NCI-H2171 treated with DMSO at 0.1 percent for 48 hours (cell line): ENCODE results near the gene TBL1XR1.

Experiments used
- DNase-seq: peaks from one replicate; lab custom pipeline; 2025; lab: John Stamatoyannopoulos, UW

TBL1XR1 gene

DNA sequence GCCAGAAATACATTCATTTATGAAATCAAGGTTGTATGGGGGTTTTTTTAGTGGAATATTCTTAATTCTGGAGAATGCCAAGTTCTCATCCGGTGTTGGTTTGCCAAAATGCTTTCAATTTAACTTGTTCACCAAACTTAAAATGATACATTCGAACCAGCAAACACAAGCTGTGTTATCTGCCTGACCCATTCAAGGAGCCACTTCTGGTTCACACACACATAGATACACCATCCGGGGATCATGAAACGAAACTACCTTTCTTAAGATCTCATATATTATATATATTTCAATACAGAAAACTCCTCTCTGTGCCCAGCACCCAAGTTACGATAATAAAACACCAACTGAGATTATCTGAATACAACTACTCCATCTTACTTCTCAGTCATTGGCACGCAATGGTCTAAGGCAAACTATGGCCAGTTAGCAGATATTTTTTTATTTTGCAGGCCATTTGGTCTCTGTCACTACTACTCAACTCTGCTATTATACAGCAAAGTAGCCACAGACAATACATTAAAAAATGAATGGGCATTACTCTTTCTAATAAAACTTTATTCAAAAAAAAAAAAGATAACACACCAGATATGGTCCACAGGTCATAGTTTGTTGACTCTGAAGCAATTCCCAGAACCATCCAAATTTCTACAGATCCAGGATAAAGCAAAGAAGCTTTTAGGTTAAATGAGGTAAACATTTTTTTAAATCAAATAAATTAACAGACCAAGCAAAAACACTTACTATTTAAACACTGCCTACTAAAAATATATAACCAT, 89.6 kb downstream of the TBL1XR1 start:
- no peak for DNase-seq

DNA sequence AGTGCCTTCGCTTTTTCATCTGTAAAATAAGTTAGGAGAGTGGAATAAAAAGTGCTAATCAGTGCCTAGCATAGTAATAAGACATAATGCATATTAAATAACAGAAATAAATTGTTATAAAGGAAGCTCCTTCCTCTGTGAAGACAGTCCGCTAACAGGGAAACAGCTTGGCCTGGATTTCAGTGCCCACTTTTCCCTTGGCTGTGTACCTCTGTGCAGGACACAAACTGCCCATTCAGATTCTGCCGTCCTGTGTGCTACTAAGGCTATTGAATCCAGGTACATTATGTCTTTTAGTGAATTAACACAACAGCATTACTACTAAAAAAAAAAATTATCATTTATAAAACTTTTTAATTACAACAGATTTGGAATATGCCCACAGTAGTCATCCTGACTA, 90.7 kb downstream of the TBL1XR1 start:
- no peak for DNase-seq

DNA sequence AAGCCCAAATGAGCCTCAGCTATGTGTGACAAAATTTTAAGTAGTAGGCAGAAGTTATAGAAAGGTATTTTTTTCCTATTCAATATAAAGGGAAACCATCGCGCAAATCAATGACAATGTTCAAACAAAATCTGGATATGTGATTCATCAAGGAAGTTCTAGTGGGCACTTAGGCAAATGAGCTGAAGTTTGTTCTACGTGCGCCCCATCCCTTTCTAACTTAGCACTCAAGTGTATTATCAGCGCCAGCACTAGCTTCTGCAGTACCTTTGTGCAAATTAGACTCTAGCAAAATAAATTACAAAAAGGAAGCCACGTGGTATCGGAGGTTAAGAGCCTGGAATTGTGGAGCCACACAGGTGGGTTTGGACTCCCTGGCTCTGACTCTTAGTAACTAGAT, 91.1 kb downstream of the TBL1XR1 start:
- DNase-seq, result no peak

DNA sequence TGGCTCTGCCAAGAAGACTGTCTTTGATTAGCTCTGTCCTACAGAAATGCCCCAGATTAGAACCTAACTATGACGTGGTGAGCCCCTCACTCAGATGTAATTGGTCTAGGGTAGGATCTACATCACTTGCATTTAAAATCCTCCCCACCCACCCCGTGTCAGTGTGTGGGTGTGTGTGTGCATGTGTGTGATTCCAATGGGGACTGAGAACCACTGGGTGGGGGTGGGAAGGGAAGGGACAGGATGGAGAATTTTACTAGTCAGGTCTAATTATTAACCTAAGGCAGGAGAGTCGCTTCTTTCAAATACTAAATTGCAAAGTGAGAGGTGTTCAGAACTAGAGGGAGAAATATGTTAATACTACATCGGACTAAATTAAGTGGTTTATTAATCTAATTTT, 91.7 kb downstream of the TBL1XR1 start:
- no peak for DNase-seq

DNA sequence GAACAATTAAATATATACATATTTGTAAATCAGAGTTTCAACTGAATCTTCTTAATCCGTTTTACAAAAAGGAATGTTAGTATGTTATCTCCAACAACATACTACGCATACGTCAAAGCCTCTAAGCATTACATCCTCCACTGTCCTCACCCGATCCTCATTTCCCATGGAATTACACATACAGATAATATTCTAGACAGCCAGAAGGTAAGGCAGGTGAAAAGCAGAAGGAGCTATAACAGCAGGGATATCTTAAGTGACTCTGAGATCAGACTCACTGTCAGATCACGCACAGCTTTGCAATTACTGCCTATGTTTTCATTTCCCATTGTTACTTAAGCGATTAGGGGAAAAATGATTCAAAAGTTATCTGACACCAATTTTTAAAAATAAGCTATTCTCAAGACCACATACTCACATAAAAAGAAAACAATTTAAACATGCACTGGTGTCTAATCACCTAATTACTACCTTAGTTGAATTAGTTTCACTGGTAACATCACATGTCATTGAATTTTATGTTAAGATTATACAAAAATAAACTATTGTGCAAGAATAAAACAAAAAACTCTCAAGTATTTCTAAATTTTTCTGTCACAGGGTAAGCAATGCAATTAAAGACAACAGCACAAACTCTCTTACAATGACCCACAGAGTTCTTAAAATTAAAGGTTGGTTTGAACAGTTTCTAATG, 92.8 kb downstream of the TBL1XR1 start:
- peak; percentile 23 for DNase-seq

DNA sequence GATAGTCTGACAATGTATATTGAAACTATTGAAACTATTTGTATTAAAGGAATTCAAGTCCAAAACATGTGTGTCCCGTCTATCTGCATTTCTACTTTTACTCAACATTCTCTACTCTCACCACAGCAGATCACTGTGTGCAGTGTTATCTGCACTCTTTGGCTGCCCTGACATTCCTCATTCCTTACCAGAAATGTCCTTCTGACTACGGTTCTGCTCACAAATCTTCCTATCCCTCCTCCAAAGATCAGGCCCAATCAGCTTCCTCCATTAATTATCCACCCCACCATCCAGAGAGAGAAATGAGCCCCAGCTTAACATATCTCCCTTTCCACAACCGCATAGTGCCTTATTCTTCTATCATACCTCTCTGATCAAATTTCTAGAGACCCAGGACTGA, 94.7 kb downstream of the TBL1XR1 start:
- DNase-seq, result no peak

DNA sequence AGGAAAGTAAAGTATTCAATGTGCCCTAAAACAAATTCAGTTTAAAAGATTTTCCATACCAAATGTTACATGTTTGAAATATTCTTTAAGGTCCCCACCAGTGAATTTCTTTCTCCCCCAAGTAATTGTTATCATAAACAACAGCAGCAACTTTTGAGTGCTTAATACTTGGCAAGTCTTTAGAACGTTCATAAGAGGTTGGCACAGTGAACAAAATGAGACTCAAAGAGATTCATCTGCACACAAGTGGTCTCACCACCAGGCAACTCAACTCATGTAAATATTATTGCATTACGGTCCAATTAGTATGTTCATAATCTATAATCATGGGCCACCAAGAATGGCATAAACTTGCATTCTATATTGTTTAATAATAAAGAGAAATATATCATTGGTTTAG, 98.7 kb downstream of the TBL1XR1 start:
- DNase-seq, result no peak

DNA sequence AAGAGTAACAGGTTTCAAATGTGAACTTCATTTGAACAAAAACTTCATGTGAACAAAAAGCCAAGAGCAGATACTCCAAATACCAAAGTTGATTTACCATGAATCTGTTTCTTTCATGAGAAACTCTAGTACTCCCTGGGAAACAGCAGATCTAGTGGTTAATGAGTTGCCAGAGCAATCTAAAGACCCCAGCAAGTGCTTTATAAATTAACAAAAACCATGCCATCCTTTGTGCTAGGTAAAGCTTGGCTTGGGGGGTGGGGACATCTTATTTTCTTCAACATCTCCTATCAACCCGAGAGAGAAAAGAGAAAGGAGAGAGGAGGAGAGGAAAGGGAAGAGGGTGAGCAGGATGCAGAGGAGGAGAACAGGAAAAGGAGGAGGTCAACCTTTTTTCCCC, 100.7 kb downstream of the TBL1XR1 start:
- no peak for DNase-seq

DNA sequence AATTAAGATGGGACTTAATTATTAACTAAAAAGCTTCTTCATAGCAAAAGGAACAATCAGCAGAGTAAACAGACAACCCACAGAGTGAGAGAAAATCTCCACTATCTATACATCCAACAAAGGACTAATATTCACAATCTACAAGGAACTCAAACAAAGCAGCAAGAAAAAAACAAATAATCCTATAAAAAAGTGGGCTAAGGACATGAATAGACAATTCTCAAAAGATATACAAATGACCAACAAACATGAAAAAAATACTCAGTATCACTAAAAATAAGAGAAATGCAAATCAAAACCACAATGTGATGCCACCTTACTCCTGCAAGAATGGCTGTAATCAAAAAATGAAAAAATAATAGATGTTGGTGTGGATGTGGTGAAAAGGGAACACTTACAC, 103.3 kb downstream of the TBL1XR1 start:
- DNase-seq, result no peak

DNA sequence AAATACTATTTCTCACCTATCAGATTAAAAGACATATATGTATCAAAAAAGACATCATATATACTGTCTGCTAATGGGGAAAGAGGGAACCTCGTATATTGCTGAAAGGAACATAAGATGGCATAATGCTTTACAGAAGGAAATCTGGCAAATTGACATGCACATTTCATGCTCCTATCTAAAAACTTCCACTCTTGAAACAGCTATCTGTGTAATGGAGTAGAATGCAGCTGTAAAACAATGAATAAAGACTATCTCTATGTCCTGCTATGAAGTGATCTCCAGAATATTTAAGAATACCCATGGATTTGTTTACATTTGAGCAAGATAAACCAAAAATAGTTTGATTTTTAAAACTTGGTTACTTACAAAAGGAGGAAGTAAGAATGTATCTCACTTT, 107.4 kb downstream of the TBL1XR1 start:
- DNase-seq, result no peak

DNA sequence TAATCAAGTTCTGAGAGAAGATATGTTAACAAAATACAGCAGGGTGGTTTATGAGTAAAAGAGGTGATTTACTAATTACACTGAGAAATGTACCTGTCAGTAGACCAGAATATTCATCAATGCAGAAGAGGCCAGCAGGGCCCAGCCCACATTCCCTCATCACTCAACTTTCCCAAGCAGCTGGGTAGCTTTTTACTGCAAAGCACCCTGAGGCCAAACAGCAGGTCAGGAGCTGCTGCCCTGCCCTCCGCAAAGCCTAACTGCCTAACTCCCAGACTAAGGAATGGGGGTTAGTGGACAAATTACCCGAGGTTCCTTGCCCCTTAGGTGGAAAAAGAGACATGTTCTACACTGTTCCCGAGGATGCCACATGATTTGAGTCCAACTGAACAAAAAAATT, 108.2 kb downstream of the TBL1XR1 start:
- no peak for DNase-seq

DNA sequence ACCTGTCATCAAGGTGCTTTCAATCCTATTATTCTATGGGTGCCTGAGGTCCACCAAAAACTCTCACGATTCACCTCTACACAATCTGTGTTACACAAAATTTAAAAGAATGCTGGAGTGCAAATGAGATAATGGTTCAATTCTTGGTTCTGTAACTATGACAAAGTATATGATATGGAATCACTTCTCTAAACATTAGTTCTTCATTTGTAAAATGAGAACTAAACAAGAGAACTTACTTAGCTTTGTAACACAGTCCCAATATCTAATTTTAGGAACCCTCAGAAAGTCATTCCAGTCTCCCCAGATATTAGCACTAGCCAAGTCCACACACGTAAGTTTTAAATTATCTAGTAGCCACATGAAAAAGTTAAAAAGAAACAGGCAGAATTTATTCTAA, 111.5 kb downstream of the TBL1XR1 start:
- DNase-seq, result no peak

DNA sequence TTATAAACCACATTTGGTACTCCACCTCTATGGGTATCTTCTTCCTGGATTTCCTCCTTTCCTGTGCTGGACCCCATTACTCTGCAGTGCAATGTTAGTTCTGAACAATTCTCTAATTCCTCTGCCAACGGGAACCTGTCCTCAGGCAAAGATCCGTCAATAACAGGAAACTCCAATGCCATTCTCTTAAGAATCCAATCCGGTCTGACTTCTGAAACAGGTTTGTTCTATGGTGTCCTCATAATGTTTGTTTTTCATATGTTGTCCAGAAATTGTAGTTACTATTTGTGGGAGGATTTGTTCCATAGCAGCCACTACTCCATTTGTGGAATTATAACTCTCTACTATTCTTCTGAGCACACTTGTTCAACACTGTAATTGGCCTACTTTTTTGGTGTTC, 112.7 kb downstream of the TBL1XR1 start:
- DNase-seq, result no peak

DNA sequence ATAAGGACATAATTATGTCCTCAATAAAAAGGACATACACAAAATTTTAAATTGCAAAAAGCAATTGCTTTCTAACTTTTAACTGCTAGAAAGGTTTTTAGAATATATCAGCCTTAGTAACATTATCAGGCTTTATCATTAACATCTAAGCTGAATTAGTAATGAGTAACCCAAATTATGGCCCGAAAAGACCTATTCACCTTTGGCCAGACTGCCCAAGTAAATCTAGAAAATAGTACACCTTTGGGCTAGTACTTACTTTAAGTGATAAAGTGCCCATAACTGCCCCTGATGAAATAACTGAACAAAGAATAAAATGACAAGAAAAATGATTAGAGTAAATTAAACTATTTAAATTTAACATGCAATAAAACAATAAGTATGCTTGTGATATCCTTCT, 117.2 kb downstream of the TBL1XR1 start:
- DNase-seq, result no peak

DNA sequence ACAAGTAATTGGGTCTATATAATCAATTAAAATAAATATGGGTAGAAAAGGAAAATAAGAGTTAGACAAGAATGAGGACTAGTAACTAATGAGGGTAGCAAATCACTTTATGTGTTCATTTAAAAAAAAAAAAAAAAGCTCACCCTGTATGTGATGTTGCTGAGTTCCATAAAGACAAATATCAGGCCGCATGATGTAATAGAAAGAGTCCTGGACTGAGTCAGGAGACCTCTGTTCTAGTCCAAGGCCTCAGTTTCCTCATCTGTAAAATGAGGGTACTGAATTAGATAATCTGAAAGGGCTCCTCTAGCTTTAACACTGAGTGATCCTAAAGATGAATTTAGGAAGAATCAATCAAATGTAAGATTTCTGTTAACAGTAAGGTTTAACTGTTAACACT, 117.6 kb downstream of the TBL1XR1 start:
- no peak for DNase-seq

DNA sequence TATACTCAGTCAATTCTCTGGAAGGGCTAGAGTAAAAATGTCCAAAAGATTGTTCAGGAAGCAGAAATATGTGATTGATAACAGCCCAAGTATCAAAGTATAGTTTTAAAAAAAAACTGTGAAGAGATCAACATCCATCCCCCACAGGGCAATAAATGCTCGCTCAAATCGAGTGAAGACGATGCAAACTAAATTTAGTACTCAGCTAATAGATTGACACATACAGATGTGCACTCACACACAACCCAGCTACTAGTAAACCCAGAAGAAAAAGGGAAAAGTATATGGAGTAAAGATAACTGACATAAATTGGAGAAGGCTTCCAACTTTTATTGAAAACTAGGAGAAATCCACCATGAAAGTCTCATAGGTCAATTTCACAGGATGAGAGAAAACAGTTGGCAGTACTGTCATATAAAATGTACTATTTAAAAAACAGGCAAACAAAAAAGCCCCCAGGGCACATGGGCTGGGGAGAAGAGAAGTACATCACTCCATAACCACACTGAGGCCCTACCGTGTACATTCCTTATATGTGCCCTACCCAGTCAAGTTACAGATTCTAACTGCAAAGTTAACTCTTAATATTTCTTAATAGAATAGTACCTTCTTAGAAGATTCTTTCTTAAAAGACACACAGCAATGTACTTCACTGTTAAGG, 125.7 kb downstream of the TBL1XR1 start:
- no peak for DNase-seq

DNA sequence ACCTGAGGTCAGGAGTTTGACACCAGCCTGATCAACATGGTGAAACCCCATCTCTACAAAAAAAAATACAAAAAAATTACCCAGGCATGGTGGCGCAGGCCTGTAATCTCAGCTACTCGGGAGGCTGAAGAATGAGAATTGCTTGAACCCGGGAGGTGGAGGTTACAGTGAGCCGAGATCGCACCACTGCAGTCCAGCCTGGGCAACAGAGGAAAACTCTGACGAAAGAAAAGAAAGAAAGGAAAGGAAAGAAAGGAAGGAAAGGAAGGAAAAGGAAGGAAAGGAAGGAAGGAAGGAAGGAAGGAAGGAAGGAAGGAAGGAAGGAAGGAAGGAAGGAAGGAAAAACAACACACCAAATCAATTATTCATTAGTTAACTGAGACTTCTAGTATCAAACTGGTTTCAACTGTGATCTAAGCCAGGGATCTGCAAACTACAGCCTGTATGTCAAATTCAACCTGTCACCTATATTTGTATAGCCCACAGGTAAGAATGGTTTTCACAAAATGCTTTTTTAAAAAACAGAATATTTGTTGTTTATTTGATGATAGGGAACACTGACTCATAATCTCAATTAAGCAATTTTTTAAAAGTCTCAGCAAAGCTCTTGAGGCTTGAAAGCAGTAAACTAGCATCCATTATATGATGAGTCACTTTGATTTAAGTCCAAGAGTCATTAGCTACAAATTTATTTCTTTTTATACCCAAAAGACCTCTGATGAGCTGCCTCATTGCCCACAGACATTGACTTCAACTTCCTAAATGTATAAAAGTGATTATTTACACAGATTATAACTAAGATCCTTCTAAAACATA, 127.6 kb downstream of the TBL1XR1 start:
- DNase-seq, result no peak

DNA sequence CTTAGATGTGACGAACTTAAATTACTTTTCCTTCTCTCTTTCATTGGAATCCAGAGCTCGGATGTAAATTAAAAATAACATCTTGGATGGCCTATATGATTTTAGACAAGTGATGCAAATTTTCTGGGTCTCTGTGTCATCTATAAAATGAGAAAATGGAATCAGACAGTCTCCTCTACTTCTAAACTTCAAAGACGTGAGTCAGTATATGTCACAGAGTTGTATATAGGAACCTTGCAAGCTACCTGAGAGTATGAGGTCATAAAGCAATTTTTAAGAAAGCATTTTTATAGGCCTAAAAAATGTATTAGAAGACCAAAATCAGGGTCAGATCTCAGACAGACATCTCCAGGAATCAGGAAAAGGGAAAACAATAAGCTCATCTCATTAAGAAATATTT, 128.3 kb downstream of the TBL1XR1 start:
- DNase-seq, result no peak

DNA sequence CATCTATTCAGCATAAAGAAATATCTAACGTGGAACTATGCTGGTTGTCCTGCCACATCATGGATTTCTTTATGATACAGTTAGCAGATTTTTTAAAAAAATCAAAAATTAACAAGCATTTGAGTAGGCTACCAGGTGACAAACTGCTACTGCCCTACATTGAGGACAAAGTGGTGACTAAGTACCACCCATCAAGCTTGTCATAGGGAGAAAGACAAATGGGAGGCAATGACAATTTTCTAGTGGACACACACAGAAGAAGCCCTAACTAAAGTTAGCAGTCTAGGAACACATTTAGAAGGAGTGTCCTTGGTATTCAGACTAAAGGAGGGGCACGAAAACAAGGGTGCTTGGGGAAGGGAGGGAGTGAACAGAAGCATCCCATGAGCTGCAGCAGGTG, 131.2 kb downstream of the TBL1XR1 start:
- no peak for DNase-seq

DNA sequence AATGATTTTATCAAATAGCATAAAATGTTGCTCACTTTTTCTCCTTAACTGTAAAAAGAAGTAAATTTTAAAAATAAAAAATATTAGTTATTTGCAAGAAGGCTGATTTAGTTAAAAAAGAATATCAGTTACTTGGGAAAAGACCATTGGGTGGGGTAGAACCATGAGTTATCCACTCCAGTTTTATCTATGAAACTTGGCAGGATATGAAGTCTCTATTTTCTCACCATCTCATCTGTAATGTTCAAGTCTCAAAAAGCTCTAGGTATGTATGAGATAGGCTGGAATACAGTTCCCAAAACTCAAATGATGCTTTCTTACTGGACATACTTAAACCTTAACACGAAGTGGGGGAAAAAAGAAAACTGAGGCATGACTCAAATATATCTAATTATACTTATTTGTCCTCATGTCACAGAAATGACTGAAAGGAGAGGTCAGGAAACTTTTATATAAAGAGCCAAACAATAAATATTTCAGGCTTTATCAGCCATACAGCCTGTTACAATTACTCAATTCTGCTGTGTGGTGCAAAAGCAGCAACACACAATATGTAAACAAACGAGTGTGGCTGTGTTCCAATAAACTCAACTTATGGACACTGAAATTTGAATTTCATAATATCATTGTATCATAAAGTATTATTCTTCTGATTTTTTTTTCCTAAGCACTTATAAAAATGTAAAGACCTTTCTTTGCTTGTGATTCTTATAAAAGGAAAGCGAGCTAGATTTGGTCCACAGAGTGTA, 131.8 kb downstream of the TBL1XR1 start:
- no peak for DNase-seq

DNA sequence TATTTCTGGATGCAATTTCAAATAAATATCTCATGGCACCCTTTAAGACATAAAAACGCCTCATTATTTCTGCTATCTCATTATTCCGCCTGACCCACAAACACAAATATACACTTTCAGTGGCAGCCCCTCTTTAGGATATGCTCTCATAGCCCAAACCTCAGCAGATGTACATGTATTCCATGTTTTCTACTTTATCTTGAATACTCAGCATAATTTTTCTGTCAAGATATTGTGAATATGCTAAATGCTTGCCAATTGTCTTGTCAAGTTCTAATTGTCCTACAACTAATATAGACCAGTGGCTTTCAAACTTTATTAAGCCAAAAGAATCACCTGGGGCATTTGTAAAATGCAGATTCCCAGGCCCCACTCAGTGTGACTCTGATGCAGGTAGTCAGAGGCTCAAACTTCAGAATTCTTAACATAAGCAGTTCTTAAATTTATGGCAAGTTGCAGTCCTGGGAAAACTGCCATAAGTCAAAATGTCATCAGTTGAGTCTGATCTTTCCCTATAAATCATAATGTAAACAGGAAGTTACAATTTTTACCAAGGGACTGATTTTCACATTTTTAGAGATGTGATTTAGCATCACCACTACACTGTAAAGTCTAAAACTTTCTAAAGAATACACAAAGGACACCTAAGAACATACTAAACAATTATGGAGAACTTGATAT, 135.1 kb downstream of the TBL1XR1 start:
- DNase-seq, result no peak
